GM23338 (cell line): Measurements from ENCODE around the gene RIPPLY1. TPM values are rescaled to one million over a fixed set of nuclear protein-coding genes. Genes with fewer than 3 reads are reported as not detected.

Experiments used
- ATAC-seq: fragments of 200-7000 bp; cut with Tn5 transposase; 3 replicates; pipeline ENCODE4 v1.9.1; 2020
- DNase-seq: peaks from one replicate; pipeline ENCODE4 v3.0.0-alpha.2; 2015; ENCODE audit warnings: low spot score
- H2AFZ ChIP-seq: fragments of 200-600 bp; sonication (generic); 2 replicates; pipeline ENCODE4 v1.8.0; 2016; ENCODE audit warnings: antibody characterized with exemption, mild to moderate bottlenecking, moderate library complexity
- H3F3A ChIP-seq: fragments of 200-600 bp; sonication (generic); replicated peaks from 2 replicates; pipeline ENCODE4 v1.8.0; 2017; ENCODE audit warnings: antibody characterized with exemption, mixed run types, low read depth
- H3K27ac ChIP-seq: fragments of 200-600 bp; sonication (generic); 2 replicates; pipeline ENCODE4 v1.6.1; 2016; ENCODE audit warnings: low read depth
- H3K27me3 ChIP-seq: fragments of 200-600 bp; sonication (generic); 2 replicates; pipeline ENCODE4 v1.8.0; 2016; ENCODE audit warnings: mild to moderate bottlenecking, mixed run types, moderate library complexity; ENCODE audit not compliant: insufficient read depth
- H3K36me3 ChIP-seq: fragments of 200-600 bp; sonication (generic); 2 replicates; pipeline ENCODE4 v1.8.0; 2016; ENCODE audit warnings: mild to moderate bottlenecking; ENCODE audit not compliant: insufficient read depth
- H3K4me1 ChIP-seq: fragments of 200-600 bp; sonication (generic); 2 replicates; pipeline ENCODE4 v1.8.0; 2016; ENCODE audit warnings: mild to moderate bottlenecking, moderate library complexity; ENCODE audit not compliant: insufficient read depth
- H3K4me2 ChIP-seq: fragments of 200-600 bp; sonication (generic); 2 replicates; pipeline ENCODE4 v1.7.1; 2017; ENCODE audit warnings: mixed run types
- H3K4me3 ChIP-seq: fragments of 200-600 bp; sonication (generic); 2 replicates; pipeline ENCODE4 v1.6.1; 2016; ENCODE audit warnings: mixed run types
- H3K79me2 ChIP-seq: fragments of 200-600 bp; sonication (generic); replicated peaks from 2 replicates; pipeline ENCODE4 v1.8.0; 2017; ENCODE audit warnings: mild to moderate bottlenecking; ENCODE audit not compliant: insufficient read depth
- H3K9me2 ChIP-seq: fragments of 200-600 bp; sonication (generic); 2 replicates; pipeline ENCODE4 v1.8.0; 2017; ENCODE audit not compliant: insufficient read depth
- H4K20me1 ChIP-seq: fragments of 200-600 bp; sonication (generic); replicated peaks from 2 replicates; pipeline ENCODE4 v1.8.0; 2017; ENCODE audit warnings: mild to moderate bottlenecking; ENCODE audit not compliant: insufficient read depth
- H3K27ac Mint-ChIP-seq: 2 replicates; pipeline ENCODE4 v1.8.0; 2020; ENCODE audit warnings: inconsistent platforms, mild to moderate bottlenecking, moderate library complexity, mixed read lengths
- H3K27me3 Mint-ChIP-seq: 3 replicates; pipeline ENCODE4 v1.8.0; 2022; ENCODE audit warnings: low read depth, mild to moderate bottlenecking, moderate library complexity, mixed read lengths, inconsistent platforms; ENCODE audit not compliant: insufficient read depth, poor library complexity
- H3K36me3 Mint-ChIP-seq: 3 replicates; pipeline ENCODE4 v1.8.0; 2021; ENCODE audit warnings: low read depth, mild to moderate bottlenecking, inconsistent platforms, moderate library complexity, mixed read lengths
- H3K4me1 Mint-ChIP-seq: 3 replicates; pipeline ENCODE4 v1.8.0; 2020; ENCODE audit warnings: mild to moderate bottlenecking, inconsistent platforms, mixed read lengths
- H3K4me3 Mint-ChIP-seq: 3 replicates; pipeline ENCODE4 v1.8.0; 2021; ENCODE audit warnings: moderate library complexity, mild to moderate bottlenecking, inconsistent platforms, mixed read lengths
- H3K9me3 Mint-ChIP-seq: 3 replicates; pipeline ENCODE4 v1.8.0; 2020; ENCODE audit warnings: moderate library complexity, mild to moderate bottlenecking, inconsistent platforms, mixed read lengths
- CREB1 ChIP-seq: fragments of 250-450 bp; sonication (Bioruptor Pico); IDR thresholded peaks from 2 replicates; pipeline ENCODE4 v1.5.0; 2020; ENCODE audit warnings: low read depth, mild to moderate bottlenecking, moderate library complexity
- CTCF ChIP-seq, 2 experiments: fragments of 200-600 bp in 1 of 2; sonication (generic) in 1 of 2; conservative IDR thresholded peaks; 2 replicates each; pipeline versions ENCODE4 v1.5.1 to v1.6.1; 2016 to 2017; ENCODE audit warnings: antibody characterized with exemption in 2 of 2, low read depth in 2 of 2, mild to moderate bottlenecking in 2 of 2, moderate library complexity in 1 of 2
- ETS1 ChIP-seq: IDR thresholded peaks from 2 replicates; pipeline ENCODE4 v1.6.1; 2016; ENCODE audit warnings: antibody characterized with exemption
- EZH2 ChIP-seq: fragments of 200-600 bp; sonication (generic); IDR thresholded peaks from one replicate; pipeline ENCODE4 v1.8.0; 2017; ENCODE audit warnings: antibody characterized with exemption, mild to moderate bottlenecking, low read depth; ENCODE audit not compliant: unreplicated experiment
- EZH2phosphoT487 ChIP-seq: fragments of 200-600 bp; sonication (generic); IDR thresholded peaks from one replicate; pipeline ENCODE4 v1.8.1; 2018; ENCODE audit warnings: antibody characterized with exemption; ENCODE audit not compliant: unreplicated experiment
- JUNB ChIP-seq: IDR thresholded peaks from one replicate; pipeline ENCODE4 v1.6.1; 2016; ENCODE audit warnings: antibody characterized with exemption; ENCODE audit not compliant: unreplicated experiment
- NANOG ChIP-seq: IDR thresholded peaks from 2 replicates; pipeline ENCODE4 v1.6.1; 2016; ENCODE audit warnings: antibody characterized with exemption, borderline replicate concordance
- POLR2AphosphoS5 ChIP-seq: IDR thresholded peaks from 2 replicates; pipeline ENCODE4 v1.6.1; 2016; ENCODE audit warnings: antibody characterized with exemption, low read depth
- REST ChIP-seq: IDR thresholded peaks from one replicate; pipeline ENCODE4 v1.6.1; 2018; ENCODE audit warnings: antibody characterized with exemption; ENCODE audit not compliant: unreplicated experiment
- STAT1 ChIP-seq: IDR thresholded peaks from one replicate; pipeline ENCODE4 v1.6.1; 2016; ENCODE audit warnings: antibody characterized with exemption; ENCODE audit not compliant: unreplicated experiment
- ZNF114 ChIP-seq: fragments of 250-450 bp; sonication (Bioruptor Pico); IDR thresholded peaks from 2 replicates; pipeline ENCODE4 v1.5.0; 2020; ENCODE audit warnings: mild to moderate bottlenecking, moderate library complexity
- ZNF331 ChIP-seq: fragments of 250-450 bp; sonication (Bioruptor Pico); IDR thresholded peaks from 2 replicates; pipeline ENCODE4 v1.5.0; 2020; ENCODE audit warnings: low read depth, mild to moderate bottlenecking, moderate library complexity
- ZNF462 ChIP-seq: fragments of 250-450 bp; sonication (Bioruptor Pico); IDR thresholded peaks from 2 replicates; pipeline ENCODE4 v1.5.0; 2020; ENCODE audit warnings: mild to moderate bottlenecking, moderate library complexity
- polyA plus RNA-seq: library from polyadenylated mRNA; unstranded; fragments of >200 nt; fragmentation: Nextera tagmentation; extraction: Ambion mirVana; gene quantifications from 2 replicates; pipeline ENCODE4 v1.2.1, GENCODE V29; 2016
- total RNA-seq: library from RNA; depleted of rRNA; stranded (reverse); fragments of >200 nt; shearing (Covaris generic); gene quantifications from 2 replicates; pipeline ENCODE4 v1.2.3, GENCODE V29; 2014

The RIPPLY1 gene
- total and polyA plus RNA-seq, 2 experiments from 2014 or later, result not detected

GRCh38 chrX:106894978-106895452 lies 8.1 kb downstream of the RIPPLY1 start:
- H3K79me2 ChIP-seq, result no peaks in the 10 kb centered on the region
- Mint-ChIP-seq H3K9me3 (no peaks in the 10 kb centered on the region), H3K27me3 (peaks cover 2% of the 10 kb centered on the region), H3K4me3 (no peak overlapping the region), H3K27ac (no peak overlapping the region), H3K4me1 (peaks cover 7% of the 10 kb centered on the region; the same call in 2 of the 3 replicates), H3K36me3 (no peaks in the 10 kb centered on the region)
- H3K27ac ChIP-seq, result no peak overlapping the region
- H3K36me3 ChIP-seq, result no peaks in the 10 kb centered on the region
- H3K9me2 ChIP-seq, result no peaks in the 10 kb centered on the region
- H3K4me1 ChIP-seq, result no peaks in the 10 kb centered on the region
- no peak overlapping the region for H2AFZ ChIP-seq
- no peak for DNase-seq
- no peak overlapping the region for H3K4me2 ChIP-seq
- no peak for ATAC-seq
- no peaks in the 10 kb centered on the region for H3F3A ChIP-seq
- no peaks in the 10 kb centered on the region for H3K27me3 ChIP-seq
- no peaks in the 10 kb centered on the region for H4K20me1 ChIP-seq
- H3K4me3 ChIP-seq, result no peak overlapping the region
- TF ChIP-seq ZNF331, result no peak
- no peak for TF ChIP-seq ZNF462 (CRISPR knock-in tag)
- no peak for TF ChIP-seq CREB1 (CRISPR knock-in tag)
- no peak for TF ChIP-seq REST
- TF ChIP-seq EZH2, result no peak
- no peak for TF ChIP-seq ETS1
- TF ChIP-seq ZNF114 (CRISPR knock-in tag), result no peak
- TF ChIP-seq POLR2AphosphoS5, result no peak
- TF ChIP-seq EZH2phosphoT487, result no peak
- no peak for TF ChIP-seq STAT1
- no peak for TF ChIP-seq NANOG
- TF ChIP-seq JUNB, result no peak
- no peak for TF ChIP-seq CTCF (conservative IDR thresholded peaks at IDR 0.05; ENCODE audit: low read depth in 2 of 2)
